ENCODE measurements around the gene NAALADL2. TPM values are rescaled to one million over a fixed set of nuclear protein-coding genes. Genes with fewer than 3 reads are reported as not detected.

NAALADL2 gene
- total and polyA plus RNA-seq, 4 donors: 0.28 to 4.6 (median 3.1) TPM

DNA sequence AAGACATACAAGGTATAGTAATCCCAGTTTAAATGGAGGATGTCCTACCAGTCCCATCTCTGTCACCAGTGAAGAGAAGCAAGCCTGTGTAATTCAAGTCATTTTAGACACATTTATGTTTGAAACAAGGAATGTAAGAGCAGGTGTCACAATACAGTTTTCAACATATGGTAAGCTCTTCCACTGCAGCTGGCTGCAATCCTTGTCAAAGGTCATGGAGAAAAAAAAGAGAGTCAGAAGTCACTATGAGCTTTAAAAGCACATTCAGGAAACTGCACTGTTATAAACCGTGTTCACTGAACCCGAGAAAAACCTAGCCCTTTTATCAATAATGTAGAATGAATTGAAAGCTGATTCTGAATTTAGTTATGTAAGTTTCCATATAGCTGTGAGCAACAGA is 206.4 kb downstream of the NAALADL2 start (continued):
- TF ChIP-seq, protein P1, sequence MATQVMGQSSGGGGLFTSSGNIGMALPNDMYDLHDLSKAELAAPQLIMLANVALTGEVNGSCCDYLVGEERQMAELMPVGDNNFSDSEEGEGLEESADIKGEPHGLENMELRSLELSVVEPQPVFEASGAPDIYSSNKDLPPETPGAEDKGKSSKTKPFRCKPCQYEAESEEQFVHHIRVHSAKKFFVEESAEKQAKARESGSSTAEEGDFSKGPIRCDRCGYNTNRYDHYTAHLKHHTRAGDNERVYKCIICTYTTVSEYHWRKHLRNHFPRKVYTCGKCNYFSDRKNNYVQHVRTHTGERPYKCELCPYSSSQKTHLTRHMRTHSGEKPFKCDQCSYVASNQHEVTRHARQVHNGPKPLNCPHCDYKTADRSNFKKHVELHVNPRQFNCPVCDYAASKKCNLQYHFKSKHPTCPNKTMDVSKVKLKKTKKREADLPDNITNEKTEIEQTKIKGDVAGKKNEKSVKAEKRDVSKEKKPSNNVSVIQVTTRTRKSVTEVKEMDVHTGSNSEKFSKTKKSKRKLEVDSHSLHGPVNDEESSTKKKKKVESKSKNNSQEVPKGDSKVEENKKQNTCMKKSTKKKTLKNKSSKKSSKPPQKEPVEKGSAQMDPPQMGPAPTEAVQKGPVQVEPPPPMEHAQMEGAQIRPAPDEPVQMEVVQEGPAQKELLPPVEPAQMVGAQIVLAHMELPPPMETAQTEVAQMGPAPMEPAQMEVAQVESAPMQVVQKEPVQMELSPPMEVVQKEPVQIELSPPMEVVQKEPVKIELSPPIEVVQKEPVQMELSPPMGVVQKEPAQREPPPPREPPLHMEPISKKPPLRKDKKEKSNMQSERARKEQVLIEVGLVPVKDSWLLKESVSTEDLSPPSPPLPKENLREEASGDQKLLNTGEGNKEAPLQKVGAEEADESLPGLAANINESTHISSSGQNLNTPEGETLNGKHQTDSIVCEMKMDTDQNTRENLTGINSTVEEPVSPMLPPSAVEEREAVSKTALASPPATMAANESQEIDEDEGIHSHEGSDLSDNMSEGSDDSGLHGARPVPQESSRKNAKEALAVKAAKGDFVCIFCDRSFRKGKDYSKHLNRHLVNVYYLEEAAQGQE (IDR thresholded peaks at IDR 0.05): no peak
- TF ChIP-seq HNF4G (IDR thresholded peaks at IDR 0.05) (no peak), TAF1 (conservative IDR thresholded peaks at IDR 0.05) (no peak), JUND (IDR thresholded peaks at IDR 0.05) (peak in 1 of 2 donors; percentile 28), FOXA2 (IDR thresholded peaks at IDR 0.05) (no peak)

DNA sequence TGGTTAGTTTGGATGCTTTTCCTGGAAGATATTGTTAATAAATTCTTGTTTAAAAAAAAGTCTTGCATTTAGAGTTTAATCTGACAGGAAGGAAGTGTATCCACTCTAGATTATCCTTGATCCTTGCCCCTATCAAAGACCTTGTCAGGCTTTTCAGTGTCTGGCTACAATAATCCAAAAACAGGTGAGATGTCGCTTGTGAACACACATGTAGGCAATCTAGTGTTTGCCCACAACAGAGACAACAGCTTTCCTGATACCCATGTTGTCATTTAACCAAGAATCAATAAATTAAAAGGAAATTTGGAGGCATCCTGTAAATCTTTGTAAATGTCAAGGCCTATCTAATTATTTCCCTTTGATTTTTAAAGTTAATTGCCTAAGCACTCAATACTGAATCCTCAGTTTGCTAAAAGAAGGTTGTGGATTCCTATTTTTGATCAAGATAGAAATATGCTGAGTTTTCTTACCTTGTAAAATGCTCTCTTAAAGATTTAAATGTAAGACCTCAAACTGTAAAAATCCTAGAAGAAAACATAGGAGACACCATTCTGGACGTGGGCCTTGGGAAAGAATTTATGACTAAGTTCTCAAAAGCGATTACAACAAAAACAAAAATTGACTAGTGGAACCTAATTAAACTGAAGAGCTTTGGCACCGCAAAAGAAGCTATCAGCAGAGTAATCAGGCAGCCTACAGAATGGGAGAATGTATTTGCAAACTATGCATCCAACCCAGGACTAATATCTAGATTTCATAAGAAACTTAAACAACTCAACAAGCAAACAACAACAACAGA is 207.7 kb downstream of the NAALADL2 start:
- Histone ChIP-seq H3K9me3 (ENCODE audit: control insufficient read depth in 4 of 4, low read length in 3 of 4) (no peaks in the 10 kb centered on the region), H3K27ac (ENCODE audit: low read depth in 1 of 2, low read length in 2 of 2) (peak overlapping the region in 1 of 2 donors; percentile 16), H3K36me3 (ENCODE audit: control insufficient read depth in 4 of 4, insufficient read depth in 3 of 4, low read depth in 1 of 4, low read length in 3 of 4) (no peaks in the 10 kb centered on the region), H3K27me3 (ENCODE audit: control insufficient read depth in 4 of 4, insufficient read depth in 4 of 4, low read length in 3 of 4) (no peaks in the 10 kb centered on the region), H3K4me1 (ENCODE audit: control insufficient read depth in 4 of 4, insufficient read depth in 4 of 4, low read length in 3 of 4) (peaks cover 2 to 23% (median 14%) of the 10 kb centered on the region in 4 donors), H3K9ac (ENCODE audit: low read depth in 1 of 2, low read length in 2 of 2) (peak overlapping the region in 1 of 2 donors; percentile 12), H3K4me3 (ENCODE audit: low read depth in 1 of 3, low read length in 3 of 3) (no peak overlapping the region)
- TF ChIP-seq TAF1 (conservative IDR thresholded peaks at IDR 0.05) (no peak), HNF4A (conservative IDR thresholded peaks at IDR 0.05) (peak in 1 of 2 donors; percentile 26)
- DNase-seq (ENCODE audit: low spot score): no peak
- 74% methylated on average over 4 of the region's 4 CpGs for WGBS

DNA sequence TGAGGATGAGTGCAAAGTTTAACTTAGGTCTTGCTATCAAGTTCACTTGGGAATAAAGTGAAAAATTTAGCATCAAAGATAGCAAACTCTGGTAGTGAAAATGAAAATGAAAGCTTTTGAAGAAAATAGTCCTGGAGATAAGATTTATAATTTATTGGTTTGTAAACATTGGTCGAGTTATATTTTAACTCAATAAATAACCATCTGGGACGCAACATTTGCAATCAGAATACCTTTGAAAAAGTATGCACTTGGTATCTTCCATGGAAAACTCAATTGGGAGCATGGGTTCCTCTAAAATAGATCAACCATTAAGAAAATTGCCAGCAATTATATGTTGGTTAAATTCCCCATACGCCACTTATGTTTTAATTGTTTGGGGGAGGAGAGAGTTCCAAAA is 209.5 kb downstream of the NAALADL2 start:
- WGBS: 50% methylated on average over 3 of the region's 3 CpGs

More for the DNA sequence above, 209.5 kb downstream of the NAALADL2 start:
- Histone ChIP-seq H3K27ac (ENCODE audit: low read depth in 1 of 2, low read length in 2 of 2) (no peak overlapping the region), H3K36me3 (ENCODE audit: control insufficient read depth in 4 of 4, insufficient read depth in 3 of 4, low read depth in 1 of 4, low read length in 3 of 4) (no peaks in the 10 kb centered on the region), H3K9me3 (ENCODE audit: control insufficient read depth in 4 of 4, low read length in 3 of 4) (no peaks in the 10 kb centered on the region), H3K4me3 (ENCODE audit: low read depth in 1 of 3, low read length in 3 of 3) (peak overlapping the region in 1 of 3 donors; percentile 9), H3K27me3 (ENCODE audit: control insufficient read depth in 4 of 4, insufficient read depth in 4 of 4, low read length in 3 of 4) (no peaks in the 10 kb centered on the region), H3K9ac (ENCODE audit: low read depth in 1 of 2, low read length in 2 of 2) (no peak overlapping the region), H3K4me1 (ENCODE audit: control insufficient read depth in 4 of 4, insufficient read depth in 4 of 4, low read length in 3 of 4) (peaks cover 2 to 23% (median 14%) of the 10 kb centered on the region in 4 donors)
- TF ChIP-seq JUND (IDR thresholded peaks at IDR 0.05) (no peak), HNF4G (IDR thresholded peaks at IDR 0.05) (no peak), TAF1 (conservative IDR thresholded peaks at IDR 0.05) (no peak), SP1 (IDR thresholded peaks at IDR 0.05) (no peak)
- TF ChIP-seq, protein P2, sequence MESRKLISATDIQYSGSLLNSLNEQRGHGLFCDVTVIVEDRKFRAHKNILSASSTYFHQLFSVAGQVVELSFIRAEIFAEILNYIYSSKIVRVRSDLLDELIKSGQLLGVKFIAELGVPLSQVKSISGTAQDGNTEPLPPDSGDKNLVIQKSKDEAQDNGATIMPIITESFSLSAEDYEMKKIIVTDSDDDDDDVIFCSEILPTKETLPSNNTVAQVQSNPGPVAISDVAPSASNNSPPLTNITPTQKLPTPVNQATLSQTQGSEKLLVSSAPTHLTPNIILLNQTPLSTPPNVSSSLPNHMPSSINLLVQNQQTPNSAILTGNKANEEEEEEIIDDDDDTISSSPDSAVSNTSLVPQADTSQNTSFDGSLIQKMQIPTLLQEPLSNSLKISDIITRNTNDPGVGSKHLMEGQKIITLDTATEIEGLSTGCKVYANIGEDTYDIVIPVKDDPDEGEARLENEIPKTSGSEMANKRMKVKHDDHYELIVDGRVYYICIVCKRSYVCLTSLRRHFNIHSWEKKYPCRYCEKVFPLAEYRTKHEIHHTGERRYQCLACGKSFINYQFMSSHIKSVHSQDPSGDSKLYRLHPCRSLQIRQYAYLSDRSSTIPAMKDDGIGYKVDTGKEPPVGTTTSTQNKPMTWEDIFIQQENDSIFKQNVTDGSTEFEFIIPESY (IDR thresholded peaks at IDR 0.05): no peak
- no peak for DNase-seq (ENCODE audit: low spot score)

Measured in liver (tissue), 9 donors.